ENCODE results near the gene LIPN.

DNA sequence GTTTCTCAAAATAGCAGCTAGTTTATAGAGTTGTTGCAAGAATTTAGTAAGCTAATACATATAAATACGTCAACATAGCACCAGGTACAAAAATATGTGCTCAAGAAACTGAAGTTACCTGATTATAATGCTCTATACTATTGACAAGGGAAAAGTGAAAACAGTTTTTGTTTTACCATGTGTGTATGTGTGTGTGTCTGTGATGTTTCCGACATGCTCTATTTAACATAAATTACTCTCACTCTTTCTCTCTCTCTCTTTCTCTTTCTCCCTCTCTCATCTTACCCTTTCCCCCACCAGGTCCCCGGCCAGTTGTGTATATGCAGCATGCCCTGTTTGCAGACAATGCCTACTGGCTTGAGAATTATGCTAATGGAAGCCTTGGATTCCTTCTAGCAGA is 4.3 kb downstream of the LIPN start:
- TF ChIP-seq CTCF (conservative IDR thresholded peaks at IDR 0.05; ENCODE audit: low read depth in 2 of 2) (no peak), CREB1 (CRISPR knock-in tag; IDR thresholded peaks at IDR 0.05; ENCODE audit: low read depth) (no peak), REST (IDR thresholded peaks at IDR 0.05; ENCODE audit: unreplicated experiment) (no peak), EZH2 (IDR thresholded peaks at IDR 0.05; ENCODE audit: low read depth, unreplicated experiment) (no peak), POLR2AphosphoS5 (IDR thresholded peaks at IDR 0.05; ENCODE audit: low read depth) (no peak)

Measured in GM23338 (cell line).